Right lobe of liver (tissue), 4 donors: ENCODE data around the gene OTOP3.

Experiments
- CTCF ChIP-seq, 4 donors: fragments of 200-600 bp in 3 of 4; fragments of 450-650 bp in 1 of 4; IDR thresholded peaks; one replicate each; pipeline versions ENCODE4 v1.5.1 to v1.8.0; 2016 to 2022; ENCODE audit warnings: antibody characterized with exemption in 4 of 4, mild to moderate bottlenecking in 2 of 4
- POLR2A ChIP-seq: fragments of 450-650 bp; IDR thresholded peaks from one replicate; pipeline ENCODE4 v1.6.1; 2017; ENCODE audit warnings: antibody characterized with exemption, mild to moderate bottlenecking
- donor health status: DM: no; HTN: no; CAD: no.
- donor health status: DM: no; HTN: no; CAD: no.
- donor health status: DM: no; HTN: yes; CAD: no.

GRCh38 chr17:74935585-74936469 lies at the start of gene OTOP3:
- TF ChIP-seq CTCF (IDR thresholded peaks at IDR 0.05) (no peak), POLR2A (no peak)
